CD4-positive, alpha-beta T cell treated with Interleukin-17A for 4 hours (primary cell): Measurements from ENCODE around the gene PPARD.

Experiments used
- DNase-seq: peaks from one replicate; pipeline ENCODE4 v3.0.0-alpha.2; 2020; ENCODE audit warnings: mixed read lengths

PPARD gene

DNA sequence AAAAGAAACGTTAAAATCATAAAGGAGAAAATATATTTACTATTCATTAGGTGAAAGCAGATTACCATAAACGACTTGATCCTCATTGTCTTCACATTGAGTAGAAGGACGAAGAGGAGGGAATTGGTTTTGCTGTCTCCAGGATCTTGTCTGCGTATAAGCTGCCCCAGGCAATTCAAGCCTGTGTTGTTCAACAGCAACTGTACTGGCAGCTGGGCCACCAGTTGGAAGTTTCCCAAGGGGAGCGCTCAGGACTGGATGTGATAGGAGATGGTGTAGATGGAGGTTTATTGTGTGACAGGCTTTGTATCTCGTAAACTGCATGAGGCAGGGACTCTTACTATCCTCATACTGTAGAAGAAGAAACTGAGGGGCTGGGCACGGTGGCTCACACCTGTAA is 105.8 kb downstream of the PPARD start:
- DNase-seq = no peak

DNA sequence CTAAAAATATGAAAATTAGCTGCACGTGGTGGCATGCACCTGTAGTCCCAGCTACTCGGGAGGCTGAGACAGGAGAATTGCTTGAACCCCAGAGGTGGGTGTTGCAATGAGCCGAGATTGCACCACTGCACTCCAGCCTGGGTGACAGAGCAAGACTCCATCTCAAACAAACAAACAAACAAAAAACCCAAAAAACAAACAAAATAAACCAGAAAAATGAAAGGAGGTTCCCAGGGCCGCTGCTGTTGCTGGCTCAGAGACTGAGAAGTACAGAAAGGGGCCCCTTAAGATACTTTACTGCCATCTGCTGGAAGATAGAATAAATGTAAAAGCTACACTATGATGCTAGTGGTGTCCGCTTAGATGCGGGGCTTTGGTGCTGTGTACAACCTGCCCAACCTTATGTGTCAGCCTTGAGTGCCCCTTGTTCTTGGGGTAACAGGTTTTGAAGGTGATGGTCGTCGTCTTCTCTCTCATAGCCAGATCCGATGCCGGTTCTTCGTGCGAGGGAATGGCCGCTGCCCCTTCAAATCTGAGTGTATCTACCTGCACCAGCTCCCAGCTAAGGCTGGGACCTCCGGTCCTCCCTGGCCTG is 107.0 kb downstream of the PPARD start:
- DNase-seq = peak; percentile 55

DNA sequence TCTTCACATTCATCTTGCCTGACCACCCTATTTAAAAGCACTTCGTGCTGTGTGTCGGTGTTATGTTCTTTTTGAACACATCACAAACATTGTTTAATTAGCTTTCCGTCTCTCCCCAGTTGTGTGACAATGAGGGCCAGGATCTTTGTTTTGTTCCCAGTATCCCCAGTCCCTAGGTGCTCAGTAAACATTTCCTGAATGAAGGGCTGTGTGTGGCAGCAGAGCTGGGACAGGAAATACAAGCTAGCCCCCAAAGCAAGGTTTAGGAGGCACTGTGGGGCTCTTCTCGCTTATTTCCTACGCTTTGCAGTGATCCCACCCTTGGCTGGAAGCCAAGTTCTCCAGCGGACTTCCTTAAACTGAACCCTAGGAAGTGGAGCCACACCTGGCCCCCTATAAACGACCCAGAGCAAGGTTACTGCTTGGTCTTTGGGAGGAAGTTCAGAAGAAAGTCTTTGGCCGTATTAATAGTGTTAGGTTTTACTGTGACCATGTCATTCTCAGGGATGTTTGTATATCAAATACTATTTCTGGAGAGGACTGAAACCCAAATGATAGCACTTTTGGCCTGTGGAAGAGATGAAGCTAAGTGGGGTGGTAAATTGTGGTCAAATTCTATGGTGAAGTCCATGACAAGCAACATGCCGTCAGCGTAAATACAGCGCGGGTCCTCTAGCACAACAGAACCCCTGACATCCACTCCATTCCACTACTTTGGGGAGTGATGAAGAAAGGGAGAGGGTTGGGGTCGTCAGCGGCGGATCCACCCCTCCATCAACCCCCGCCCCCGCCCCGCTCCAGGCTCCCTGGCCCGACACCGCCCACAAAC is 109.2 kb downstream of the PPARD start:
- DNase-seq = no peak

DNA sequence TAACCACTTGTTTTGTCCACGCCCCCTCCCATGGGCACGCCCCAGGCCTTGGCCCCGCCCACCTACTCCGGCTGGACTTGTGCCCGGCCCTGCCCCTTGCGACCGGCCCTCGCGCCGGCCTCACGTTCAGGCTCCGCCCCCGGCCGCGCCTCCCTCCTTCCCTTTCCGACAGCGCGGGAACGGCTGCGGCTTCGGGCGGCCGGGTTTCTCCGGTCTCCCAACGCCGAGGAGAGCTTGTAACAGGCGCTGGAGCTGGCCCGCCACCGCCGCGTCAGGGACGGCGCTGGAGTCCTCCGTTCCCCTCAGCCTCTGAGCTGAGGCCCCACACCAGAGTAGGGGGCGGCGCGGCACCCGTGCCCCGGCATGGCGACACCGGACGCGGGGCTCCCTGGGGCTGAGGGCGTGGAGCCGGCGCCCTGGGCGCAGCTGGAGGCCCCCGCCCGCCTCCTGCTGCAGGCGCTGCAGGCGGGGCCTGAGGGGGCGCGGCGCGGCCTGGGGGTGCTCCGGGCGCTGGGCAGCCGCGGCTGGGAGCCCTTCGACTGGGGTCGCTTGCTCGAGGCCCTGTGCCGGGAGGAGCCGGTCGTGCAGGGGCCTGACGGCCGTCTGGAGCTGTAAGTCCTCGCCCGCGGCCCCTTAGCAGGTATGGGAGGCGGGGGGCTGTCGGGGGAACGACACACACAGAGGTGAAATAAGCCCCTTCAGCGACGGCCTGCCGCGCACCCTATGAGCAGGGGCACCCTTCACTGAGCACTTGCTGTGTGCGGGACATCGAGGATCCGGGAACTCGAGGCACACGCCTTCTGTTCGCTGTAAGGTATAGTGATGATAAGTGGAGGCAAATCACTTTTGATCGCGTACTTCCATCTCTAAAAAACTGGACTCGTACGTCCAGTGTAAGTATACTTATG is 110.1 kb downstream of the PPARD start, which contains the start of gene FANCE:
Gene FANCE (plus strand): TSS at position 156 of the 908 bp plus-strand sequence. CDS start 208 bp downstream, at position 364.
- DNase-seq = peak; percentile 95

DNA sequence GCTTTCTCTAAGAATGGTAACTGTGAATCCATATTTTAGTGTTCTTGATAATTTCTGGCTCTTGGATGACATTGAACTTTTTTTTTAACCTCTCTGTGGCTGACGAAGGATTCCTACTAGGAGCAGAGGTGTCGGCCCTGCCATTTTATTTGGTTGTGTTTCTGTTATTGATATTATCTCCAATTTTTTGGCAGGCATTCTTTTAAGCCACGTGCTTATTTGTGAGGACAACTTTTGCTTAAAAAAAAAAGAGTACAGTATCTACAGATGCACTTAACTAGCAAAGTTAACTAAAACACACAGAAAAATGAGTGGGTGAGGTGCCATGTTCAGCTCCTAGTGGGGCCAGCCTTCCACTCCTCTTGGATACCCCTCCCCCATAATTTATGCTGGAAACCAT is 110.9 kb downstream of the PPARD start:
- DNase-seq = no peak

DNA sequence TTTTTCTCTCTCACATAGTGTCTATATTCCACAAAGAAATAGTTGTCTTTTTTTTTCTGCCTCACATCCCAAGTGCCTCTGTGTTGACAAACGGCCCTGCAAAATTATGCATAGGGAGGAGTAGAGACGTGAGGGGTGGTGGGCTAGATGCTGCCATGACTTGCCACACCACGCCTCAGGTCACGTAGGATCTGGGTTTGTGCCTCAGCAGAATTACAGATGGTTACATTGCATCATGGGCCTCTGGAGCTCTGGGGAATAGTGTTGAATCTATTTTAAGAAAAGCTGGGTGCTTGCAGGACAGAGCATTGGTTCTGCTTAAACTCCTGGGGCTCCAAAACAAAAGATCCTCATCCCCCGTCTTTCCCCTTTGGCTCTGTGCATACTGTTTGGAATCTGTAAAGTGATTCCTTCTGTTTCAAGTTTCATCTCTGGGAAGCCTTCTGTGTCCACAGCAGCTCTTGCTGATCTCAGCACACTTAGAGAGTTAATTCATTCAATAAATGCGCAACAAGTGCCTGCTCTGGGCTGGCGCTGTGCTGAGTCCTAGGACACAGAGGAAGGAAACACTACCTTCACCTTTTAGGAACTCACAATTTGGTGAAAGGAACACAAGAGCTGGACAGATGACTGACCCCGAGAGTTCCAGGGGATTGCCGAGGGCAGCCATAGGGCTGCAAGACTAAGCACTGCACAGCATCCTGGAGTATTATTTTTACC is 112.2 kb downstream of the PPARD start:
- DNase-seq = no peak

DNA sequence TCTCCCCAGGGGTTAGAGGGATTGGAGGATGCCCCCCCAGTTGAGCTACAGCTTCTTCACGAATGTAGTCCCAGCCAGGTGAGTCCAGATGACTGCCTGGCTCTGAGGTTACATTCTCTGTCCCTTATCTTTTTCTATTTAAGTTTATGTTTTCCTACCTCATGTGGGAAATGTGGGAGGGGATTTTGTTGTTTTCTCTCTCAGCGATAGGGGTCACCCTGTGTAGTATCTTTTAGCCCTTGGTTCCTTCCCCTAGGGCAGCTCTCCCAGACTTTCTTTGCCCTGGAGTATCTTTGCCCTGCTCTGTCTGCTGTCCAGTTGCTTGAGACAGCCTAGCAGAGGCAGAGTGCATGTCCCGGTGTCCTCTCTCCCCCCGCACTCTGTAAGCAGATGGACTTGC is 115.5 kb downstream of the PPARD start:
- DNase-seq = no peak

DNA sequence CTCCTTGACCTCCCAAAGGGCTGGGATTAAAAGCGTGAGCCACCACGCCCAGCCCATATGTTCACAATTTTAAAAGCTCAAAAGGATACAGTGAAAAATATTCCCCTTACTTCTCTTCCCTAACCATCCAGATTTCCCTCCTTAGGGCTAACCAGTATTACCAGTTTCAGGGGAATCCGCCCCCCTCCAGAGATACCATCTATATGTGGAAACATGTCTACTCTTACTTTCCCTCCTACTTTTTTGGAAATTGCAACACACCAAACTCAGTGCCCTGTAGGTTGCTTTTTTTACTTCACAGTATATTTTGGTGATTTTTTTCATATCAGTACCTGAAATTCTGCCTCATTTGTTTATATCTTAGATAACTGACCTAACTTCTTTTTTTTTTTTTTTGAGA is 118.9 kb downstream of the PPARD start:
- DNase-seq = no peak

DNA sequence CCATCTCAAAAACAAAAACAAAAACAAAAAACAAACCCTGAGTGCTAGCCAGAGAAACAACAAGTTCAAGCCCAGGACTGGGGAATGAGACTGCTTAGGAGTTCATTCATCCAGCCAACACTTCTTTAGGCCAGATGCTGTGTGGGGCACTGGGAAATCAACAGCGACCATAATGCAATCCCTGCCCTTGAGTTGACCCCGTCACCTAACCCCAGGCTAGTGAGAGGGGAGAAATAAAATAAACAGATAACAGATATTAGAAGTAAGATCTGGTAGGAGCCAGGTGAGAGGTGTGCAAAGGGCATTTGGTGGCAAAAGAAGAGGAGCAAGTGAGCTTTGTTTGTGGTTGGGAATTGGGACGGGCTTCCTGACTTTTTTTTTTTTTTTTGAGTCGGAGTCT is 120.9 kb downstream of the PPARD start:
- no peak for DNase-seq

DNA sequence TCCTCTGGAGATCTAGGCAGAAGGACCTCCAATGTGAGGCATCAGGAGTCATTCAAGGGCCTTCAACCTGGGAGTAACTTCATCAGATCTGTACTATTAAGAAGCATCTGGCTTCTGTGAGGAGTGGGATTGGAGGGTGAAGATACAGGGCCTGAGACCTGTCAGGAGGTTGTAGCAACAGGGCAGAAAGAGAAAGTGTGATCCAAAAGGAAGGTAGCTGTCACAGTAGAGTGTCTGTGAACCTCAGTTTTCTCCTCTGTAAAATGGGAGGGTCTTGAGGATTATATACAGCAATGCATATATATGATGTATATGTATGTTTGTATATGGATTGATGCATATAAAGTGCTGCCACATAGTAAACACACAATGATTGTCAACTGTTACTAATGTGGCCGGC is 123.3 kb downstream of the PPARD start:
- no peak for DNase-seq

DNA sequence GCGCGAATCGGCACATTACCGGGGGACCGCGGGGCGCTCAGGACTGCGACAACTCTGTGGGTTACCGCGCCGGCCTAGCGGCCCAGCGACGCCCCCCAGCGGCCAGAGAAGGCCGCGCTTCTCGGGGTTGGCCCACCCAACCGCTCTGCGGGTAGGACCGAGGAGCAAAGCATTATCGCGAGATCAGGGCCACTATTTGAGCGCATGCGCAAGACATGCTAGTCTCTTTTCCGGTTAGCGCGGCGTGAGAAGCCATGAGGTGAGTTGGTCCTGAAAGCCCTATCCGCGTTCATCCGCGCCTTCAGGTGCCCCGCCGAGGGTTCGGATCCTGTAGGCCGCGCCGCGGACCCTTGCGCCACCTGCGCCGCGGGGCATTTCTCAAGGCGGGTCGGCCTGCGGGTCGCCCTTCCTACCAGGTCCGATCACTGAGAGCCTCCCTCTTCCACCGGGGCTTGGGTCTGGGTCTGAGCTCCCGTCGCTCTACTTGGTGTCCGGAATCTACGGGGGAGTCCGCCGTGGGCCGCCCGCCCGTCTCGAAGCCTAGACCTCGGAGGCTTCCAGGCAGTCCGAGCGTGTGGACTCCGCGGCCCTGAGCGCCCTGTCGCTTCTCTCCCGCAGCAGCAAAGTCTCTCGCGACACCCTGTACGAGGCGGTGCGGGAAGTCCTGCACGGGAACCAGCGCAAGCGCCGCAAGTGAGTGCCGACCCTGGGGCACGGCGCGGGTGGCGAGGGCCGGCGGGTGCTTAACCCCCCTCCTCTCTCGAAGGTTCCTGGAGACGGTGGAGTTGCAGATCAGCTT is 126.0 kb downstream of the PPARD start, which contains the start of gene RPL10A:
Gene RPL10A (plus strand): TSS at position 221 of the 799 bp plus-strand sequence. CDS start 34 bp downstream, at position 255.
- peak; percentile 95 for DNase-seq

DNA sequence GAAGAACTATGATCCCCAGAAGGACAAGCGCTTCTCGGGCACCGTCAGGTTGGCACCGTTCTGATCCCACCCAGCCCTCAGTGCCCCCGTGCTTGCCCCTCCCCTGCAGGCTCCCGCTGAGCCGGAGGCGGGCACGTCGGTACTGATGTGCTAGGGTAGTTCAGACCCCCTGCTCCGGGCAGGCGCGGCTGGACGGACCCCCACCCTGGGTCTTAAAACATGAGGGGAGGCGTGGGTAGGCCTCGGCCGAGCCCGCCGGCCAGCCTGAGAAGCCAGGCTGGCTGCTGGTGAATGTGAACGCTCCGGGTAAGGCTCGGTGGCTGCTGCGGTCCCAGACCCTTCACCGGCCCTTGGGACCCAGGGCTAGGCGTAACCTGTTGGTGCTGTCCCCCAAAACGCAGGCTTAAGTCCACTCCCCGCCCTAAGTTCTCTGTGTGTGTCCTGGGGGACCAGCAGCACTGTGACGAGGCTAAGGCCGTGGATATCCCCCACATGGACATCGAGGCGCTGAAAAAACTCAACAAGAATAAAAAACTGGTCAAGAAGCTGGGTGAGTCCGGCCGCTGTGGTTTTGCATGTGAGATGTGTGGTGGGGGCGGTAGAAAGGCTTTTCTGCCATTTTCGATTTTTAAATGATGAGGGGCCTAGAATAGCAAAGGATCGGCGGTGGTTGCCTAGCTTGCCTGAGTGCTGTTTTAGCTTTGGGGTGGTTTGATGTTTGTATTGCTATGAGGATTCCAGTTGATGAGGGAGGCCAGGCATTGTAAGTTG is 126.8 kb downstream of the PPARD start:
- DNase-seq = peak; percentile 20

DNA sequence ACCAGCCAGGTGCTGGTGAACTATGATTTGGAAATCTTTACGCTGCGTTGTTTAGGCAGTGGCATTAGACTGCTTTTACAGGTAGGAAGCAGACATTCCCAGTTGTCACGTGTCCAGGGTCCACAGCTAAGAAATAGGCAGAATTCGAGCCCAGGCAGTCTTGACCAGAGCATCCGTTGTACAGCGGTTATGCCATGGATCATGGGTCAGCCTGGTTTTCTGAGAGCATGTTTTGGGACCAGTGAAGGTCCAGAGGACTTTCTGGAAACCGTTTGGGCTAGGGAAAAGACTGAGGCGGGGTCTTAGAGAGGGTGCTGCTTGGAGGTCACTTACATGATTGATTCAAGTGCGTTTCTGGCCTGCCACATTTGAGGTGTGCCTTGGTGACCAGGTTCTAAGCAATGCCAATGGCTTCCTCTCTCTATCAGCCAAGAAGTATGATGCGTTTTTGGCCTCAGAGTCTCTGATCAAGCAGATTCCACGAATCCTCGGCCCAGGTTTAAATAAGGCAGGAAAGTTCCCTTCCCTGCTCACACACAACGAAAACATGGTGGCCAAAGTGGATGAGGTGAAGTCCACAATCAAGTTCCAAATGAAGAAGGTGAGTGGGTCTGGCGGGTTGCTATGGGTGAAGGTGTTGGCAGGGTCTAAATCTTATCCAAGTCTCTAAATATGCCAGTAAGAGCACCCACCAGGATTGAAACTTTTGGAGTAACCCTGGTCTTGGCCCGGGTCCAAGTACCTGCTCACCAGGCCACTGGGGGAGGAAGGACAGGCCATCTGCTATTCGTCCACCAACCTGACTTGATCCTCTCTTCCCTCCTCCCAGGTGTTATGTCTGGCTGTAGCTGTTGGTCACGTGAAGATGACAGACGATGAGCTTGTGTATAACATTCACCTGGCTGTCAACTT is 127.6 kb downstream of the PPARD start:
- no peak for DNase-seq

DNA sequence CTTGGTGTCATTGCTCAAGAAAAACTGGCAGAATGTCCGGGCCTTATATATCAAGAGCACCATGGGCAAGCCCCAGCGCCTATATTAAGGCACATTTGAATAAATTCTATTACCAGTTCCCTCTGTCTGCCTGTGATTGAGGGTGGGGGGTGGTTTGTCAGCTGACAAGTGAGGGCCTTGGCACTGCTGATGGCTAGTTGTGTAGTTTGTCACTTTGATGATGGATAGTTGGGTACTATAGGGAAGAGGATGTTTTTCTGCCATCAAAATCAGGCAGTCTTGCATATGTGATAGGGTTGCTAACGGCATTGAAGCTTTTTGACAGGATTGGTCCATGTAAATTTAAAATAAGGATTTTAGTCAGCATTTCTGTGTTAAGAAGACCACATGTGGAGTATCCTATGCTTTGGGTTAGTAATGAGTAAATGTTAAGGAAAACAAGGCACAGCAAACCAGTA is 128.3 kb downstream of the PPARD start:
- no peak for DNase-seq

DNA sequence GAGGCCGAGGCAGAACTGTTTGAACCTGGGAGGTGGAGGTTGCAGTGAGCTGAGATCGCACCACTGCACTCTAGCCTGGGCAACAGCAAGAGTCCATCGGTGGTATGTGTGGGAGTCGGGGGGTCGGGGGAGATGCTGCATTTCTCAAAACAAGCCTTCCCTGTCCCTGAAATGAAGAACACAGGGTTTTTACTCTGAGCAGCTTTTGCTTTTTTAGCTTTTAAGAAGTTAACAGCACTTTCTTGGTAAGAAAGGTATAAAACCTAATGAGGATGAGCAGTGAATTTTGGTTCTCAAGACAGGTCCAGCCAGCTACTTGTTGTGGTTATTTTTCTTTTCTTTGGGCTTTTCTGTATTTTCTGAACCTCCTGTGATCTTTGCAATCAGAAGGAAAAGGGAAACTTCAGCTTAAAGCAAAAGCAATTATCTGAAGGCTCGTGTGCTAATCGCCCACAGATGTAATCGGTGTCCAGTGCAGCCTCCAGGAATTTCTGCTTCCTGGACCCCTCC is 129.5 kb downstream of the PPARD start:
- DNase-seq = no peak

DNA sequence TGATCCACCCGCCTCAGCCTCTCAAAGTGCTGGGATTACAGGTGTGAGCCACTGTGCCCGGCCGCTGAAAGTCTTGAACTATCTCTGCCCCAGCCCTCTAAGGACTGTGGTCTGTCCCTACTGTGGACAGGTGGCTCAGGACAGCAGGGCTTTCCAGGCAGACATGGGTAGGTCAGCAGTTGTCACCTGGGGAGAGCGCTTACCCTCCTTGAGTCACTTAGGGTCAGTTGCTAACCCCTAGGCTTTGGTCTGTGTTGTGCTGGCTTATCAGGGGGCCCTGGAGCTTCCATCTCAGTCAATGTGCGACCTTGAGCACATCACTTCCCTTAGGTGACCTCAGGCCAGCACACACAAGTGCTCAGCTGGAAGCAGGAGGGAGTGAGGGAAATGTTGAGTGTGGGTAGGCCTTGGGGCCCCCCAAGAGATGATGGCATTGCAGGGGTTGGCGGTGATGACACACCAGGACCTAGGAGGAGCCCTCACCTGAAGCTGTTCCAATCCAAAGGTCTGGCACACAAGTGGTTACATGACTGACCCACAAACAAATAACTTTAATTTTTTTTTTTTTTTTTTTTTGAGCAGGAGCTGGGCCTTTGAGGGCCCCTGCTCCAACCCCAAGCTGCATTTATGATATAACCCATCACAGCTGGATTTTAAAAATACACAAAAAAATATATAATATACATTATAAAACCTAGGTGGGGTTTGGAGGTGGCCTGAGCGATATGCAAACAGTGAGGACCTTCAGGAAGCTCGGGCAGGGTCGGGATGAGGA is 130.9 kb downstream of the PPARD start:
- no peak for DNase-seq

DNA sequence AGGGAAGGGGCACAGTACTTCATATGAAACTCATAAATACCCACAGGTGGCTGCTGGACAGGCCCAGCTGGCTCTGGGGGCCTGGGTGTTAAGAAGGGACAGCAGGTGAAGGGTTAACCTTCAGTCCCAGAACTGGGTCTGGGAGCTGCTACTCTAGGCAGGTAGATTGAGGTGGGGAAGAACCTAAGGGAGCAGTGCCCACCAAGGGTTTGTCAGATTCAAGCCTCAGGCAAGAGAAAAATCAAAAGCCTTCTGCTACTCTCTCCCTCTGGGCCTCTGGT is 131.4 kb downstream of the PPARD start:
- no peak for DNase-seq

DNA sequence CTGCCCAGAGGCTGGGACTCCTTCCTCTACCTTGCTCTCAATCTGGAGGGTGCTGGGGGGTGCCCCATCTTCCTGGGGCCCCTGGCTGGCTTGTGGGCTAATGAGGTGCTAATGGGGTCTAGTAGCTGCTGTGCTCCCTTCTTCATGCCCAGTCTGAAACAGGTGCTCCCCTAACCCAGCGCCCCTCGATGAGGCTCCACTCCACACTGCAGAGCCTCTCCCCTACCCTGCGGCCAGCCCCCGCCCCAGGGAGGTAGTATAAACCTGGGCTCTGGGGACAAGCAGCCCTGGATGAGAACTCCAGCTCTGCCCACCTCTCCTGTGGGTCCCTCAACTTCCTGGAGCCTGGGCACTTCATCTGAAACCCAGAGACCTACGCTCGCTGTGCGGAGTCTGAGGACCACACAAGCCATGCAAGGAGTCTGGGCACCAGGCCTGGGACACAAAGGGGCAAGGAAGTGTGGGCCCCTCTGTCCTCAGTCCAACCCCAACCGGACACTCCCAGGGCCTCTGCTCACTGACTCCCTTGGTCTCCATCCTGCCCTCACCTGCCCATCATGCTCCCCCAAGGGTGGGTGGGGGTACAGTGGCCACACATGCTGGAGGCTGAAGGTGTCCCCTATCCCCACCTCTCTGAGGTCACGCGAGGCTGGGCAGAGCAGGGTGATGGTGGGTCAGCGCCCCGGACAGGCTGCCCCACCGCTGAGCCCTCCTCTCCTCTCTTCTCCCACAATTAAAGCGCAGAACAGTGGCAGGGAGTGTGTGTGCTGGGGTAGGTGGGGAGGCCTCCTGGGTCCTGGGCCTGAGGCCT is 132.0 kb downstream of the PPARD start:
- no peak for DNase-seq
